Measurements from ENCODE around the gene LRTM2.

LRTM2 gene

GRCh38 chr12:1797991-1798640 is 22.2 kb upstream of the LRTM2 start:
- no peak for DNase-seq (ENCODE audit: low read depth)
- no peak for TF ChIP-seq CTCF (conservative IDR thresholded peaks at IDR 0.05; ENCODE audit: low read length)
- no peak overlapping the region for H3K4me3 ChIP-seq (ENCODE audit: low read length)

GRCh38 chr12:1798641-1799020 is 21.7 kb upstream of the LRTM2 start:
- no peak overlapping the region for H3K4me3 ChIP-seq (ENCODE audit: low read length)
- DNase-seq (ENCODE audit: low read depth): no peak
- no peak for TF ChIP-seq CTCF (conservative IDR thresholded peaks at IDR 0.05; ENCODE audit: low read length)

DNA sequence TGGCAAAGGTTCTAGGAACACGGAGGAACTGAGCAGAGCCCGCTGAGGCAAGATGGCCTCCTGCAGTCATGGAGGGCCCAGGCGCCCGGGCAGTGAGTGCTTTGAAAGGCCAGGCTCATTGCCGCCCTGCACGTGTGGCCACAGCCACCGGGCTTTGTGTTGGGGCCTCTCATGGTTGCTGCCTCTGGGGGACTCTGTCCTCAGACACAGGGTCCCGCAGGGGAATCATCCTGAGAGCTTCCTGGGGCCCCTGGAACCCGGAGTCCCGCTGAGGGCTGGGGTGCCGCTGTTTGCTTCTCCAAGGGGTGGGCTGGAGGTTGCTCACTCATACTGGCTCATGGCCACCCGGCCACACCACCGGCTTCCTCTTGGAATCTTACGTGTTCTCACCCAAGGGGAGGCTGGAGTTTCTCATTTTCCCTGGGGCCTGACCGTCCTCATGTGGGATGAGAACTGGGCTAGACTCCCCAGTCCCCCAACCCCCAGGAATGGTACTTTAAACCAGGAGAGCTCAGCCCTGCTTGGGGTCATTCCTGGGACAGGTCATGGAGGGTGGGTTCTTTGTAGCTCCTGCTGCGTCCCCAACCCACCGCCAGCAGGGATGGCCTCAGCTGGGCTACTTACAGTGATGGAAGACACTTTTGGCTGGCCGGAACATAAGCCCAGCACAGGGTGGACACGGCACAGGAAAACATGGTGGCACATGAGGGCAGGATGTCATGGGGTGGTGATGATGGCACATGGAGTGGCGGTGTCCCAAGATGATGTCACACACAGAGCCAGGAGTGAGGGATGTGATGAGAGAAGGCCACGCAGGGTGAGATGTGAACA is 21.1 kb upstream of the LRTM2 start:
- no peak for DNase-seq (ENCODE audit: low read depth)
- no peak overlapping the region for H3K4me3 ChIP-seq (ENCODE audit: low read length)
- no peak for TF ChIP-seq CTCF (conservative IDR thresholded peaks at IDR 0.05; ENCODE audit: low read length)

GRCh38 chr12:1799882-1800400 is 20.4 kb upstream of the LRTM2 start:
- no peak for TF ChIP-seq CTCF (conservative IDR thresholded peaks at IDR 0.05; ENCODE audit: low read length)
- H3K4me3 ChIP-seq (ENCODE audit: low read length): no peak overlapping the region
- DNase-seq (ENCODE audit: low read depth): no peak

DNA sequence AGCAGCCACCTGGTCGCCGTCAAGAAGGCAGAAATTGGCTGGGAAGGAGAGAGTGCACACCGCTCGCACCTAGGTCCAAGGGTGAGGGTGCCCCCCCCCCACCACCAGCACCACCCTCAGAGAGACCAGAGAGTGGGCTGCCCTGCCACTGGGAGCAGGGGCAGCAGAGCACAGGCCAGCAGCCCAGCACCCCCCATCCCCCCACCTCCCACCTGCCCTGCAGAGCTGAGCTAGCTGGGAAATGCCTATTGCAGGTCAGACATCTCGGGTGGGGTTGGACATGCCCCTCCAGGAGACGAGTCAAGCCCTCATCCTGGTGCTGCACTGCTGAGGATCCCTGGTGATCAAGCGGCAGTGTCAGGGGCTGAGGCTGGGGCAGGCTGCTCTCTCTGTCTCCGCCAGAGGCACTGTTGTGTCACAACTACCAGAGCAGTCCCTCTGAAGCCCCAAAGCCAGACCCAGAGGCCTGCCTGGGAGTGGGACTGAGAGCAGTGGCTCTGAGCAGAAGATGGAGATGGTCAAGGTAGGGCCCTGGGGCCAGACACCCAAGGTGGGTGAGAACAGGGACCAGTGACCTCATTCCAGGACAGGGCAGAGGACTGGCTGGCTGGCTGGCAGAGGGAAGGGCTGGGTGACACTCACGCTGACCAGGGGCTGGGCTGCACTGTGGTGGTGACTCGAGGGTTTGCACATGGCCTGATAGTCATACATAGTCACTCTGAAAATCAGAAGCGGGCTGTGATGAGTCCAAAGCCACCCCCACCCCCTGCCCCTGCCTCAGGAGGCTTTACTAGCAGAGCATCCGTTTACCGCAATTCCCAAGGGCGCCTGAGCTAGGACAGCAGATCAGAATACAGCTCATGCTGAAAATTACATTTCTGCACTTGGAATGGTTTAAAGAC is 19.7 kb upstream of the LRTM2 start:
- H3K4me3 ChIP-seq (ENCODE audit: low read length): no peak overlapping the region
- no peak for DNase-seq (ENCODE audit: low read depth)
- TF ChIP-seq CTCF (conservative IDR thresholded peaks at IDR 0.05; ENCODE audit: low read length): peak; percentile 30

DNA sequence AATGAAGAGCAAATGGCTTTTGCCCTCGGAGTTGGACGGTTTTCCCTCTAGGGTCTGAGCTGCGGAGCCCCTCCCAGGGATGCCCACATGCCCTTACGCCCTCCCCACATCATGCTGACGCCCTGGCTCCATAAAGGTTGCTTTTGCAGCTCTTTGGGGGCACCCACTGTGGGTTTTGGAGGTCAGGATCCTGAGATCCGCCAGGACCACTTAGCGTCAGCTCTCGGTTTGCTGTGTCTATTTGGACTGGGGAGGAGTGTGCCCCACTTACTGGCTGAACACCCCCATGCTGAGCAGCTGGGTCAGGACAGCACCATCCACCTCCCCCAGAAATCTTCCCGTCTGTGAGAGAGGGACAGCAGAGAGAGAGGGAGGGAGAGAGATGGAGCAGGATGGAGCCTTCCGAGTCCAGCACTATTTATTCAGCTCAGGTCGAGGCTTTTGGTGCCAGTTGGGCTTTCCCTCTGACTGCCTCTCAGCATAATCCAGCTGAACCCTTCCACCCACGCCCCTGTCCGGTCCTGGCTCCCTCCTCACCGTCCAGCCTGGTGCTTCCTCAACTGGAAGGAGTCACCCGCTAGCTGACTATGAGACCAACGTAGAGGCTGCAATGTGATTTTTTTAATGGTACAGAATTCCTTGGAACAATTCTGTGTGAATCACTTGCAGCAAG is 18.9 kb upstream of the LRTM2 start:
- H3K4me3 ChIP-seq (ENCODE audit: low read length): no peak overlapping the region
- TF ChIP-seq CTCF (conservative IDR thresholded peaks at IDR 0.05; ENCODE audit: low read length): no peak
- DNase-seq (ENCODE audit: low read depth): no peak

Data from AG10803 (cell line).